PFSK-1 (cell line): ENCODE data around the gene CCNL2.

Experiments
- FOXP2 ChIP-seq: optimal IDR thresholded peaks from 2 replicates; pipeline ENCODE3; 2011; ENCODE audit warnings: borderline replicate concordance, control low read depth, inconsistent platforms; ENCODE audit not compliant: insufficient read depth; ENCODE audit errors: extremely low read length, extremely low read depth
- POLR2AphosphoS5 ChIP-seq: IDR thresholded peaks from 2 replicates; pipeline ENCODE4 v1.6.1; 2012; ENCODE audit warnings: low read depth, mild to moderate bottlenecking, control low read depth, low read length, moderate library complexity
- TAF1 ChIP-seq: IDR thresholded peaks from 2 replicates; pipeline ENCODE4 v1.6.1; 2012; ENCODE audit warnings: low read length, control low read depth, borderline replicate concordance; ENCODE audit not compliant: insufficient read depth
- TF ChIP-seq, protein P1 (sequence below), 2 experiments: IDR thresholded peaks; 2 replicates each; pipeline versions ENCODE4 v1.6.1 to v1.8.0; 2011 to 2012; ENCODE audit warnings: low read depth in 2 of 2, low read length in 2 of 2, control low read depth in 1 of 2, inconsistent platforms in 1 of 2, mild to moderate bottlenecking in 1 of 2, moderate library complexity in 1 of 2; ENCODE audit not compliant: insufficient read depth in 1 of 2

DNA sequence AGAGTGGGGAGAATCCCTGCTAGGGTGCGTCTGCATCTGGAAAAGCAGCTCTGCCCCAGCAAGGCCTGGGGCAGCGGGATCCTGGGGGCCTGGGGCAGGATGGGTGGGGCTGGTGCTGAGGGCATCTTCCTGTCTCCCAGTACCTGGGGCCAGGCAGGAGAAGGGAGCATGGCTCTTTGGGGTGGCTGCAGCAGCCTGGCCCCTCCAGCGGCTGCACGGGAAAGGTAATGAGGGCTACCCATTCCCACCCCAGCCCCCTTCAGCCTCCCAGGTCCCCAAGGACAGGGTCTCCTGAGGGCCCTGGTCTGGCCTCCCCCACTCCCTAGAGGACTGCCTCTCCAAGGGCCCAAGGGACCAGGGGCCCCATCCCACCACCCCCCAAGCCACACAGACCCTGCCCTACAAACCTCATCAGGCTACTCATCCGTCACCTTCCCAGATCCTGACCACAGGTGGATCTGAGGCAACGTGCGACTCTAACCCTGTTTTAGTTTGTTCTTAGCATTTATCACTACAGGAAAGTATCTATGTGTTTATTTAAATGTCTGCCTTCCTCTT, 22.9 kb upstream of the CCNL2 start:
- no peak for TF ChIP-seq TAF1
- TF ChIP-seq, protein P1, sequence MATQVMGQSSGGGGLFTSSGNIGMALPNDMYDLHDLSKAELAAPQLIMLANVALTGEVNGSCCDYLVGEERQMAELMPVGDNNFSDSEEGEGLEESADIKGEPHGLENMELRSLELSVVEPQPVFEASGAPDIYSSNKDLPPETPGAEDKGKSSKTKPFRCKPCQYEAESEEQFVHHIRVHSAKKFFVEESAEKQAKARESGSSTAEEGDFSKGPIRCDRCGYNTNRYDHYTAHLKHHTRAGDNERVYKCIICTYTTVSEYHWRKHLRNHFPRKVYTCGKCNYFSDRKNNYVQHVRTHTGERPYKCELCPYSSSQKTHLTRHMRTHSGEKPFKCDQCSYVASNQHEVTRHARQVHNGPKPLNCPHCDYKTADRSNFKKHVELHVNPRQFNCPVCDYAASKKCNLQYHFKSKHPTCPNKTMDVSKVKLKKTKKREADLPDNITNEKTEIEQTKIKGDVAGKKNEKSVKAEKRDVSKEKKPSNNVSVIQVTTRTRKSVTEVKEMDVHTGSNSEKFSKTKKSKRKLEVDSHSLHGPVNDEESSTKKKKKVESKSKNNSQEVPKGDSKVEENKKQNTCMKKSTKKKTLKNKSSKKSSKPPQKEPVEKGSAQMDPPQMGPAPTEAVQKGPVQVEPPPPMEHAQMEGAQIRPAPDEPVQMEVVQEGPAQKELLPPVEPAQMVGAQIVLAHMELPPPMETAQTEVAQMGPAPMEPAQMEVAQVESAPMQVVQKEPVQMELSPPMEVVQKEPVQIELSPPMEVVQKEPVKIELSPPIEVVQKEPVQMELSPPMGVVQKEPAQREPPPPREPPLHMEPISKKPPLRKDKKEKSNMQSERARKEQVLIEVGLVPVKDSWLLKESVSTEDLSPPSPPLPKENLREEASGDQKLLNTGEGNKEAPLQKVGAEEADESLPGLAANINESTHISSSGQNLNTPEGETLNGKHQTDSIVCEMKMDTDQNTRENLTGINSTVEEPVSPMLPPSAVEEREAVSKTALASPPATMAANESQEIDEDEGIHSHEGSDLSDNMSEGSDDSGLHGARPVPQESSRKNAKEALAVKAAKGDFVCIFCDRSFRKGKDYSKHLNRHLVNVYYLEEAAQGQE (IDR thresholded peaks at IDR 0.05; ENCODE audit: insufficient read depth in 1 of 2, low read depth in 2 of 2, low read length in 2 of 2), result no peak
- no peak for TF ChIP-seq POLR2AphosphoS5
- TF ChIP-seq FOXP2, result no peak
